ENCODE measurements around the gene JARID2. TPM values are rescaled to one million over a fixed set of nuclear protein-coding genes. Genes with fewer than 3 reads are reported as not detected.
"Not testable (repeated sequence)": the region's sequence is repeated elsewhere in the genome, so short reads cannot be mapped to it uniquely, and the experiment has no call there.

JARID2 gene
- polyA plus RNA-seq, 1 donor, result 16.2 TPM

- no peak for DNase-seq
Measured at GRCh38 chr6:15528870-15529269, 283.0 kb downstream of the JARID2 start.

- DNase-seq, result no peak
Measured at GRCh38 chr6:15530411-15530810, 284.5 kb downstream of the JARID2 start.

GRCh38 chr6:15531973-15532372, 286.1 kb downstream of the JARID2 start:
- no peak for DNase-seq

GRCh38 chr6:15533379-15534026, 287.6 kb downstream of the JARID2 start:
- no peak for DNase-seq

DNA sequence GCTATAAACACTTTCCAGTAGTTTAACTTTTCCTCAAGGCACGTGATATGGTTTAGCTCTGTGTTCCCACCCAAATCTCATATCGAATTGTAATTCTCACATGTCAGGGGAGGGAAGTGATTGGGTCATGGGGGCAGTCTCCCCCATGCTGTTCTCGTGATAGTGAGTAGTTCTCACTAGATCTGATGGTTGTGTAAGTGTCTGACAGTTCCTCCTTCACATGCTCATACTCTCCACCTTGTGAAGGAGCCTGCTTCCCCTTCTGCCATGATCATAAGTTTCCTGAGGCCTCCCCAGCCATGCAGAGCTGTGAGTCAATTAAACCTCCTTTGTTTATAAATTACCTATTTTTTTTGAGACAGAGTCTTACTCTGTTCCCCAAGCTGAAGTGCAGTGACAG, 289.1 kb downstream of the JARID2 start:
- no peak for DNase-seq

DNA sequence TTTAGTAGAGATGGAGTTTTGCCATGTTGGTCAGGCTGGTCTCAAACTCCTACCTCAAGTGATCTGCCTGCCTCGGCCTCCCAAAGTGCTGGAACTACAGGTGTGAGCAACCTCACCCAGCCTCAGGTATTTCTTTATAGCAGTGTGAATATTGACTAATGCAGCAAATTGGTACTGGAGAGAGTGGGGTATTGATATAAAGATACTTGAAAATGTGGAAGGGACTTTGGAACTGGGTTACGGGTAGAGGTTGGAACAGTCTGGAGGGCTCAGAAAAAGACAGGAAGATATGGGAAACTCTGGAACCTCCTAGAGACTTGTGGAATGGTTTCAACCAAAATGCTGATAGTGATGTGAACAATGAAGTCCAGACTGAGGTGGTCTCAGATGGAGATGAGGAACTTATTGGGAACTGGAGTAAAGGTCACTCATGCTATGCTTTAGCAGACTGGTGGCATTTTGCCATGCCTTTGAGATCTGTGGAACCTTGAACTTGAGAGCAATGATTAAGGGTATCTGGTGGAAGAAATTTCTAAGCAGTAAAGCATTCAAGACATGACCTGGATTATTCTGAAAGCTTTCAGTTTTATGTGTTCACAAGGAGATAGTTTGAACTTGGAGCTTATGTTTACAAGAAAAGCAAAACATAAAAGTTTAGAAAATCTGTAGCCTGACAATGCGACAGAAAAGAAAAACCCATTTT, 289.8 kb downstream of the JARID2 start:
- no peak for DNase-seq

DNA sequence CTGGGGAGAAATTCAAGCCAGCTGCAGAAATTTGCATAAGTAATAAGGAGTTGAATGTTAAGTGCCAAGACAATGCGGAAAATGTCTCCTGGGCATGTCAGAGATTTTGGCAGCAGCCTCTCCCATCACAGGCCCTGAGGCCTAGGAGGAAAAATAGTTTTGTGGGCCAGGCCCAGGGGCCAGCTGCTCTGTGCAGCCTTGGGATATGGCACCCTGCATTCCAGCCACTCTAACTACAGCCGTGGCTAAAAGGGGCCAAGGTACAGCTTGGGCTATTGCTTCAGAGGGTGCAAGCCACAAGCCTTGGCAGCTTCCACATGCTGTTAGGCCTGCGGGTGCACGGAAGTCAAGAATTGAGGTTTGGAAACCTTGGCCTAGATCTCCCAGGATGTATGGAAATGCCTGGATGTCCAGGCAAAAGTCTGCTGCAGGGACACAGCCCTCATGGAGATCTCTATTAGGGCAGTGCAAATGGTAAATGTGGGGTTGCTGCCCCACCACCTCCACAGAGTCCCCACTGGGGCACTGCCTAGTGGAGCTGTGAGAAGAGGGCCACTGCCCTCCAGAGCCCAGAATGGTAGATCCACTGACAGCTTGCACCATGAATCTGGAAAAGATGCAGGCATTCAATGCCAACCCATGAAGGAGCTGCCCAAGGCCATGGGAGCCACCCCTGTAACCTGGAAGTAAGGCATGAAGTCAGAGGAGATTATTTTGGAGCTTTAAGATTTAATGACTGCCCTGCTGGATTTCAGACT, 290.5 kb downstream of the JARID2 start:
- no peak for DNase-seq

- DNase-seq, result no peak
Measured at GRCh38 chr6:15538106-15538505, 292.2 kb downstream of the JARID2 start.

DNA sequence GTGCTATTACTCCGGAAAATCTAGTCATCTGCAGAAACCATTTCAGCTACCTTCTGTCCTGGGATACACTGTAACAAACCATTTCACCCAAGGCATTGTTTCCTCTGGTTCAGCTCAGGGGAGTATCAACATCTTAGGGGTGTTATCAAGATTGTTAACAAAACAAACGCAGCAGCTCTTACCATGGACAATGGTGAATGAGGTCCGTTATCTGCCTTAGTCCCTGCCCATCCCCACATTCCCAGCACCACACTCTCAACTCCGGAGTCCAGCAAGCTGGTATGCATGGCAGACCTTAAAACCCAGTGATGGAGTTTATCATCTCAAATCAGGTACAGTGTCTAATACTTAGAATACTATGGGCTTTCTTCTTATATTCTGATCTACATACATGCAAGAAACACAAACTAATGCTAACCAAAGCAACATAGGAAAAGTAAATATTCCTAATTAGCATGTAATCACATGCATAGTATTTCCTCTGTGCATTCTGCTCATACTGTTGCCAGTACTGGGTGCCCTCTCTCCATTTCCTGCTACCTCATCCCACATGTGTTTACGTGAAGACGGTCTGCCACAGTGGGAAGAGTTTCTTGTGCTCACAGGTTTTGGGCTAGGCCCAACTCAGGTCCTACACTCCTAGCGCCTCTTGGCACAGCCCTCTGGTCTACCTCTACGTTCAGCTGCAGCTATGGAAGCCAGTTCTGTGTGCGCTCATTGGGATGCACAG, 293.1 kb downstream of the JARID2 start:
- DNase-seq, result no peak

DNA sequence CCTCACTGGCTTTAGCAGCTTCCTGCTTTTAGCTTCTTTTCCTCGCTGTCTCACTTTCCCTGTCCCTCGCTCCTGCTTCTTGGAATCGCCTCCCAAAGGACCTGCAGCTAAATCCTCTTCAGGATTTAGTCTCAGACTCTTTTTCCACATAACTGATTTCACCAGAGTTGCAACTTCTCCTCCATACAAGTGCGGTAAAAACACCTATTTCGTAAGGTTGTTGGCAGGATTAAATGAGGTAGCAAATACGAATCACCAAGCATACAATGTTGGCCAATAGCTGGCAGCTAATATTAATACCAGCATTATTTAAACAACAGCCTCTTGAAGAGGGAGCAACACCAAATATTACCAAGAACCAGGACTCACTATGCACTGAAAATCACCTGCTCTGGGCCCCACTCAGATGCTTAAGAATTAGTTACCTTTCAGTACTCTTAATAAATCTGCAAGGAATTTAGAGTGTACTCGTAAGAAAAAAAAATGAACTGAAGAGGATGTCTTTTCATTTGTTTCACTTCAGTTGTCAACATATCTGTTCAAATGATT, 293.9 kb downstream of the JARID2 start:
- no peak for DNase-seq

DNA sequence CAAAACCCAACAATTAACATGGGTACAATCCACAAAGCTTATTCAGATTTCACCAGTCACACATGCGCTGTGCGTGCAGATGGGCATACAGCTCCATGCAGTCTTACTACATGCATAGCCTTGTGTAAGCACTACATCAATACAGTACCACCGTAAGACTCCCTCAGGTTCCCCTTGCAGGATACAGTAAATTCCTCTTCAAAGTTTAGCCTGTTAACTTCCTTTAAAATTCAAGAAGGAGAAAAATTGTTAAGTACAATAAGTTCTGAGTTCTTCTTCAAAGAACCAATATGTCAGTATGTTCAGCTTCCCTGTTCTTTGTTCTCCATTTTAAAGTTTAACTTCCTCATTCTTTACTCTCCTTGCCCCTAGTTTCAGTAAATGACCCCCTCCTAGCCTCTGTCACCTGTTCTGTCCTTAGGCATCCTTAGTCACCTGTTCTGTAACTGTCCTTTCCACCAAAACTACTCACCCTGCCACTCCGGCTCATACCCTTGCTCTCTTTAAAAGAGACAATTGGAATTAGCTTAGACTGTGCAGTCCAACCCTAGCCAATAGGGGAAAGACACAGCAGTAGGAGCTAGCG, 297.6 kb downstream of the JARID2 start:
- DNase-seq, result not testable (repeated sequence)

DNA sequence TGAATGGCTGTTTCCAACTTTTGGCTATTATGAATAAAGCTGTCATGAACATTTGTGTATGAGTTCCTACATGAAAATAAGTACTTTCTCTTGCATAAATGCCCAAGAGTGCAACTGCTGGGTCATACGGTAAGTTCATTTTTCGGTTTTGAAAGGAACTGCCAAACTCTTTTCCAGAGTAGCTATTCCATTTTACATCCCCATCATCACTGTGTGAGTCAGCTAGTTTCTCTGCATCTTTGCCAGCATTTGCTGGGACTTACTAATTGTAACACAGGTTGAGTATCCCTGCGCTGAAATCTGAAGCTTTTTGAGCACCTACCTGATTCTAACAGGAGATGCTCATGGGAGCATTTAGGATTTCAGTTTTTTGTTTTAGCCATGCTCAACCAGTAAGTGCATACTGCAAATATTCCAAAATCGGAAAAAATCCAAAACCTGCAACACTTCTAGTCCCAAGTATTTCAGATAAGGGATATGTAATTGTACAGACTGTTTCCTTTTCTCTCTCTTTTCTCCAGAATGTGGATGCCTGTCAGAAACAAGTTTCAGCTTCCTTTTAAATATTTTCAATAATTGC, 298.5 kb downstream of the JARID2 start:
- DNase-seq, result peak; percentile 38

DNA sequence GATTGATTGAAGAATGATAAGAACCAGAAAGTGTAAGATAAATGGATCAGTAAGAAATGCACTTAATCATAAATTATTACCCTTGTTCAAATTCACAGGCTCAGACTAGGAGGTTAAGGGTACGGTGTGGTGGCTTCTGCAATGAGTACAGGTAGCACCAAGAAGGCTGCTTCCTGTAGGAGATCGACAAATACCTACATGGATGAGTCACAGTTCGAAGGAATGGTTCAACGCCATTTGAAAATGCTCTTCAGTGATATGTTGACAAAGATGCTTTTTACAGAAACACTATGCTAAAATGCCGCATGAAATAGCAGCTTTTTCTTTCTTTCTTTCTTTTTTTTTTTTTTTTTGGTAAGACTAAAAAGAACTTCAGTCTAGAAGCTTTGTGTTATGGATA, 300.7 kb downstream of the JARID2 start:
- no peak for DNase-seq

- no peak for DNase-seq
Measured at GRCh38 chr6:15547400-15547799, 301.5 kb downstream of the JARID2 start.

GRCh38 chr6:15549371-15549770, 303.5 kb downstream of the JARID2 start:
- DNase-seq, result no peak

- no peak for DNase-seq
Measured at GRCh38 chr6:15550546-15551123, 304.8 kb downstream of the JARID2 start.

DNA sequence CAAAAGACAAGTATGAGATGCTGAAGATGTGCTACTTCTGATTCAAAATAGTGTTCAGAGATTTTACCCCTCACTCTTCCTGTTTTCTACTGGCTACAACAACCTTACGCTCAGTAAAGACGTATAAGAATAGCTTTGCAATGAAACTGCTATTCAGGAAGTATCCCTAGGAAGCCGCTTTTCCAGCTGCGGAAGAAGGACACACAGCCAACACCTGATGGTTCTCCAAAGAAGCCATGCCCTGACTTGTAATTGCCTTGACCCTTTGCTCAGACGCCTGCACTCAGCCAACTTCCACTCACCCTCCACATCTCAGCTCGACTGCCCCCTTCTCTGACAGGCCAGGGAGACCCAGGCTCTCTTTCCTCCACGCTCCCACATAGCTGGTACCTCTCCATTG, 305.4 kb downstream of the JARID2 start:
- DNase-seq, result no peak

GRCh38 chr6:15551798-15552197, 305.9 kb downstream of the JARID2 start:
- DNase-seq, result peak; percentile 35

- DNase-seq, result no peak
Measured at GRCh38 chr6:15553031-15553430, 307.2 kb downstream of the JARID2 start.

GRCh38 chr6:15553736-15554294, 307.9 kb downstream of the JARID2 start:
- no peak for DNase-seq

DNA sequence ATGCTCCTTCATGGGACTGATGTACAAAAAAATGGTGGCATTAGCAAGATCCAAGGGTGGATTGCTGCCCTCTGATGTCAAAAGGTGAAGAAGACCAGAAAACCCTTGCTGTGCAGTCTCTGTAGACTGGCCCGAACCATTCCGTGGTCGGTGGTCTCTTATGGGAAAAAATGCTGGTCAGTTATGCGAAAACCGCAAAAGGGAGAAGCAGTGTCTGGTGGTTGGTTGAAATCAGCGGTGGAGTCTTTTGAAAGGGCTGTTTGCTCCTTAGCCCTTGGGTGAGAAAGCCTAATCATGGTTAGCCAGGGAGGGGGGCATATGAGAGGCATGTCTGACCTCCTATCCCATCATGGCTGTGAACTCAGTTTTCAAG, 308.8 kb downstream of the JARID2 start:
- no peak for DNase-seq

Measured in hindlimb muscle (tissue), 1 donor.